HK-2 (cell line): ENCODE data around the gene SPTBN5.

Experiments used
- DNase-seq: peaks from one replicate; pipeline ENCODE4 v3.0.0-alpha.2; 2018; ENCODE audit not compliant: unreplicated experiment

The SPTBN5 gene

DNA sequence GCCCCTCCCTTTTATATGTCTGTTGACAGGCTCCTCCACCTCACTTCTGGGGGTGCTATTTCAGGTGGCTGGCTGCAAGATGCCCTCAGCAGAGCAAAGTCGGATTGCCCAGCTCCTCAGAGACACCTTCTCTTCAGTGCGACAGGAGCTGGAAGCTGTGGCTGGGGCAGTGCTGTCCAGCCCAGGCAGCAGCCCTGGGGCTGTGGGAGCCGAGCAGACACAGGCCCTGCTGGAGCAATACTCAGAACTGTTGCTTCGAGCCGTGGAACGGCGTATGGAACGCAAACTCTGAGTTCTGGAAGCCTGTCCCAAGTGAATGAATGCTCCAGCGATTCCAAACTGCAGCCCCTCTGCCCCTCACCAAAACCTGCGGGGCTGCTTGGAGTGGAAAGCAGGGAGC lies 68.7 kb downstream of the SPTBN5 start:
- no peak for DNase-seq

DNA sequence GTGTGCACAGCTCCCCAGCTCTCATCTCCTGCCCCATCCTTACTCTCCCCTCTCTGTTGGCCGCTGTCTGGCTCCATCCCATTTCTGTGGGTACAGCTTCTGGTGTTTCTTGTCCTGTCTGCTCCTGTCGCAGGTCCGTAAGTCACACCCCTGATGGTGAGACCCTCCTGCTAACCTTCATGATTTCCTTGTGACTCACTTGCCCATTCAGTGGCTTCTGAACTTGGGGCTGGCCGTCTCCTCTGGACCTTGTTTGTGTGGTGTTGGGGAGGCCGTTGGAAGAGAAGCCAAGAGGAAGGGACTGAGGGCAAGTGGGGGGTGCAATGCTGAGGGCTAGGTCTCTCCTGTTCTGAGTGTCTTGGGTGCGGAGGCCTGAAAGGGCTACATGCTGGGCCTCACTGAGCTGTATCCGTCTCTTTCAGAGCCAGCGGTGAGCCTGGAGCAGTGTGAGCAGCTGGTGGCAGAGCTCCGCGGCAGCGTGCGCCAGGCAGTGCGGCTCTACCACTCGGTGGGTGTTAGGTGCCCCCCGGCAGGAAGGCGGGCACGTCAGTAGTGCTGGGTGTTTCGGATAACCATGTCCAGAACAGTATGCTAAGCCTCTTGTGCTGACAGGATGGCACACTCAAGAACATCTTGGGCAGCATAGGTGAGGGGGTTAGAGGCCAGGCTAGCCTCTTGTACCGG lies 69.6 kb downstream of the SPTBN5 start:
- DNase-seq: no peak

DNA sequence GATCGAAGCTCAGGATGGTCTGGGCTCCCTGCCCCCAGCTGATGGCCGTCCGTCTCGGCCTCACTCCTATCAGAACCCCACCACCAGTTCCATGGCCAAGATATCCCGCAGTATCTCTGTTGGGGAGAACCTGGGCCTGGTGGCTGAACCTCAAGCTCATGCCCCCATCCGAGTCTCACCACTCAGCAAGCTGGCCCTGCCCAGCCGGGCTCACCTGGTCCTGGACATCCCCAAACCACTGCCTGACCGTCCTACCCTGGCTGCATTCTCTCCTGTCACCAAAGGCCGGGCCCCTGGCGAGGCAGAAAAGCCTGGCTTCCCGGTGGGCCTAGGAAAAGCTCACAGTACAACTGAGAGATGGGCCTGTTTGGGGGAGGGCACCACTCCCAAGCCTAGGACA lies 70.4 kb downstream of the SPTBN5 start:
- DNase-seq: no peak

DNA sequence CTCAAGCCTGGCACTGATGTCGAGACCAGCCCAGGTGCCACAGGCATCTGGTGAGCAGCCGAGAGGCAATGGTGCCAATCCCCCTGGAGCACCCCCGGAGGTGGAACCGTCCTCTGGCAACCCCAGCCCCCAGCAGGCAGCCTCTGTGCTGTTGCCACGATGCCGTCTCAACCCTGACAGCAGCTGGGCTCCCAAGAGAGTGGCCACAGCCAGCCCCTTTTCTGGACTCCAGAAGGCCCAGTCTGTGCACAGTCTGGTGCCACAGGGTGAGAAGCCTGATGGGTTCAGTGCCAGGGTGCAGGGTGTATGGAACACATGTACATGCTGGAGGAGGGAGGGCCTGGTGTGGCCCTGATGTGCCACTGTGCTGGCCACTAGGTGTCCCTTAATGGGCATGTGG lies 70.9 kb downstream of the SPTBN5 start:
- DNase-seq: no peak

DNA sequence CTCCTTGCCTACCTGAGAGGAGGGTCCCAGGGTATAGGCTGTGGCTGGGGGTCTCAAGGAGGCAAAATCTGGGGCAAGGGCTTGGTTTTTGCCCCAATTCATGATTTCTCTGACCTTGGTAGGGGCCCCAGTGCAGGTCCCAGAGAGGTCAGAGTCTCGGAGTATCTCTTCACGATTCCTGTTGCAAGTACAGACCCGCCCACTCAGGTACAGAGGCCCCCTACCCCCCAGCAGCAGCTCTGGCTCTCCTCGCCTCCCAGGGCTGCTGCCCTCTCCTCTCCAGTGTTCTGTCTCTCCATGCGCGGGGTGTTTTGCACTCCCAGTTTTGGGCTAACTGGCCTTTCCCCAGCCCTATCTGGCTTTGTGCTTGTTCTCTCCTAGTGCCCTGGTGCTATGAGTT lies 71.4 kb downstream of the SPTBN5 start:
- no peak for DNase-seq

GRCh38 chr15:41821831-41822230 lies 72.0 kb downstream of the SPTBN5 start:
- no peak for DNase-seq

DNA sequence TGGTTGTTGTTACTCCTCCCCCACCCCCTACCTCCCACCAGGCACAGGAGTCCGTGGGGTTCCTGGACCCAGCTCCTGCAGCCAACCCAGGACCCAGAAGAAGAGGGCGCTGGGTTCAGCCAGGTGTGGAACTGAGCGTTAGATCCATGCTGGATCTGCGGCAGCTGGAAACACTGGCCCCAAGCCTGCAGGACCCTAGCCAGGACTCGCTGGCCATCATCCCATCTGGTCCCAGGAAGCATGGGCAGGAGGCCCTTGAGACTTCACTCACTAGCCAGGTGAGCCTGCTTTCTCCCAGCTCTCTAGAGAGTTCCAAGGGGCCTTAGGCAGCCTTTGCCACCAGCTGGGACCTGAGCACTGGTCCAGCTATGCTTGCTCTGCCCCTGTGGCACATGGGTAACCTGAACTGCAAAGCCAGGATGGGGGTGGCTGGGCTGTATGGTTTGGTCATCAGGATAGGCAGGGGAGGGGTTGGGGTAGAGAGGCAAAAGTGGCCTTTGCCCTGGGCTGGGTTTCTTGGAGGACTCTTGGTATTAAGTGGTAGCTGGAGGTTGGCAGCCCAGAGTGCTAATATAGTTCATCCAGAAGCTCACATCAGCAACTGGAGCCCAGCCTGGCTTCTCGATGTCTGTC lies 72.9 kb downstream of the SPTBN5 start:
- DNase-seq: no peak

DNA sequence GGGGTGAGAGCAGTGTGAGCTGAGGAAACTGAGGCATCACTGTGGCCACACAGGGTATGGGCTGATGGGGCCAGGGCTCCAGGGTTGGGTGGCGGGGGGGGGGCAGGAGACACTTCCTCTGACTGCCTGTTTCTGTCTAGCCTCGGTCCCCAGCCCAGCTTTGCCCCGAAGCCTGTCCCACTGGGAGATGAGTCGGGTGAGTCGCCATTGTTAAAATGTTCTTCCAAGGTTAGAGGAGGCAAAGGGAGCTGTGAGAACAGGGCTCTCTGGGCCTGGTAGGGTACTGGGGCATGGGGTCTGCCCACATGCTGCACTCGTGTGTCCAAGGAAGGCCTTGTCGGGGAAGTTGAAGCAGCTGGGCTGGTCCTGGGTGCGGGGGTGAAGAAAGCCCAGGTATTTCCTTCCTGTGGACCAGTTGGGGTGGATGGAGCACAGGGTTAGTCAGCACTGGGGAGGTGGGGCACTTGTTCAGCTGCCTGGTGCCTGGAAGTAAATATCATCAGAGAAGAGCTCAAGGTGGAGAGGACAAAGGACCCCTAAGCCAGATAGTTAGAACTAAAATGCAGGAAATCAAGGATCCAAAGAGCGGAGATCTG lies 74.3 kb downstream of the SPTBN5 start:
- no peak for DNase-seq

DNA sequence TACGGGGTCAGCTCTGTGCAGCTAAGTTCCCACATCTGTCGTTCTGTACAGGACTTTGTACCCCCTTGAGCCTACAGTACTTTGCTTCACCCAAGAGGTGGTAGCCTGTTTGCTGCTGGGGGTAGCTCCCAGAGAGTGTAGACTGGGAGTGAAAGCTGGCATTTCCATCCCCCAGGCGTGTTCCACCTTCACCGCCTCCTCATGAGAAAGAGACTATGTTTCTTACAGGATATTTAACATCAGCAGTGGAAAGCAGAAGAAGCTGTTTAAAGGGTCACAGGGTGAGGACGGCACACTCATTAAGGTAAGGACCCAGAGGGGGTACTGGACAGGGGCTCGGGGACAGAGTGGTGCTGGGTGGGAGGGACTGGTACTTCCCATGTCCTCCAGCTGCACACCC lies 76.1 kb downstream of the SPTBN5 start:
- DNase-seq: no peak

DNA sequence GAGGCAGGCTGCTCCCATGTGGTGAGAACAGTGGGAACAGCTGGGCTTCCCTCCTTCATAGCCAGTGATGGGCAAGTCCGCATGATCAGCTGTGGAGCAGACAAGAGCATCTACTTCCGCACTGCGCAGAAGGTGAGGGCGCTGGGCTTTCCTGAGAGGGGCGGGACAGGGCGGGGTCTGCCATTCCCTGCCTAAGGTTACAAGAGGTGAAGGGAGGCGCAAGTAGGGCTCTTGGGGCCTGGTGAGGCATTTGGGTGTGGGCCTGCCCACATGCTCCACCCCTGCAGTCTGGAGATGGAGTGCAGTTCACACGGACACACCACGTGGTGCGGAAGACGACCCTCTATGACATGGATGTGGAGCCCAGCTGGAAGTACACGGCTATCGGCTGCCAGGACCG lies 76.5 kb downstream of the SPTBN5 start:
- DNase-seq: no peak

- no peak for DNase-seq
These were observed 77.1 kb downstream of the SPTBN5 start for GRCh38 chr15:41816788-41817187.

DNA sequence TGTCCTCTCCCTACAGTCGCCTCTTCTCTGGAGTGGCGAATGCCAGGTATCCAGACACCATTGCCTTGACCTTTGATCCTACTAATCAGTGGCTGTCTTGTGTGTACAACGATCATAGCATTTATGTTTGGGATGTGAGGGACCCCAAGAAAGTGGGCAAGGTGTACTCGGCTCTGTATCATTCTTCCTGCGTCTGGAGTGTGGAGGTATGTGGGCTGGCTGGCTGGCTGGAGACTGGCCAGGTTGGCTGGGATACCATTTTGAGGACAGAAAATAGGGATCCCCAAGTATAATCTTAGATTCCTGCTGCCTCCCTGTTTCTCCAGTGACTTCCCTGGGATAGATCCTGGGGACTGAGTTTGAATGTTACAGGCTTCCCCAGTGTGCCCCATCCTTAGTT lies 79.3 kb downstream of the SPTBN5 start:
- no peak for DNase-seq

DNA sequence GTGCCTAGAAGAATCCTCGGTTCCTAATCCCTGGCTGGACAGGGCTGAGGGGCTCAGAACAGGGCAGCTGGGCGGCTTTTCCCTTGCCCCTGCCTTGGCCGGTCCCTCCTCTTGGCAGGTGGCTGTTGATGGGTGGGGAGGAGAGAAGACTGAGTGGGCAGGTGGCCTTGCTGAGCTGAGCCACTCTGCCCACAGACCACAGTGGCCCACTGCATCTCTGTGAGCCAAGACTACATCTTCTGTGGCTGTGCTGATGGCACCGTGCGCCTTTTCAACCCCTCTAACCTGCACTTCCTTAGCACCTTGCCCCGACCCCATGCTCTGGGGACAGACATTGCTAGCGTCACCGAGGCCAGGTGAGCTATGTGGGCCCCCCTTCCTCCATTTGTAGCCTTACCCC lies 80.4 kb downstream of the SPTBN5 start:
- no peak for DNase-seq

GRCh38 chr15:41812820-41813375 lies 81.0 kb downstream of the SPTBN5 start:
- DNase-seq: no peak

- peak; percentile 71 for DNase-seq
These were observed 82.2 kb downstream of the SPTBN5 start for GRCh38 chr15:41811432-41812195.

DNA sequence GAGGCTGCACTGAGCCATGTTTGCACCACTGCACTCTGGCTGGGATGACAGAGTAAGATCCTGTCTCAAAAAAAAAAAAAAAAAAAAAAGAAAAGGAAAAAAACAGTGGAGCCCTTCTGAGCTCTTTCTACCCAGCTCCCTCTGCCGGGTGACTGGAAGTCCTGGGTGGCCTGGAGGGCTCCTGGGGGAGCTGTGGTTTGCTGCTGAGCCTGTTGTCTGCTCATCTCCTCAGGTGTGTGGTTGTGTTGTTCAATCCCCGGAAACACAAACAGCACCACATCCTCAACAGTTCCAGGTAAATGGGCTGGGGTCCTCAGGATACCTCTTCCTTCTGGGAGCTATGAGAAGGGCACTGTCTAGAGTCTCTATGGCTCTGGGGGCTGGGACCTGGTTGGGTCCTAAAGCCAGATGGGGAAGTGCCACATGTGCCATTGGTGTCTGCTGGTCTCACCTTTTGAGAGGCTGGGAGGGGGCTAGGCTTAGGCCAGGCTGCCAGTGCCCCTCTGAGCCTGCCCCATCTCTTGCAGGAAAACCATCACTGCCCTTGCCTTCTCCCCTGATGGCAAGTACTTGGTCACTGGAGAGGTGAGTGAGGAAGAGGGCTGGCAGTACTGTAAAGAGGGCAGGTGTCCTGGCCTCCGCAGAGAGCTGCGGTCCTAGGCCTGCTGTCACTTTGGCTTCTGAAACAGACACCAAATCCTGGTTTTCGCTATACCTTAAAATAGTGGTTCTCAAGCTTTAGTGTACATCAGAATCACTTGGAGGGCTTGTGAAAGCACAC lies 83.0 kb downstream of the SPTBN5 start:
- no peak for DNase-seq

DNA sequence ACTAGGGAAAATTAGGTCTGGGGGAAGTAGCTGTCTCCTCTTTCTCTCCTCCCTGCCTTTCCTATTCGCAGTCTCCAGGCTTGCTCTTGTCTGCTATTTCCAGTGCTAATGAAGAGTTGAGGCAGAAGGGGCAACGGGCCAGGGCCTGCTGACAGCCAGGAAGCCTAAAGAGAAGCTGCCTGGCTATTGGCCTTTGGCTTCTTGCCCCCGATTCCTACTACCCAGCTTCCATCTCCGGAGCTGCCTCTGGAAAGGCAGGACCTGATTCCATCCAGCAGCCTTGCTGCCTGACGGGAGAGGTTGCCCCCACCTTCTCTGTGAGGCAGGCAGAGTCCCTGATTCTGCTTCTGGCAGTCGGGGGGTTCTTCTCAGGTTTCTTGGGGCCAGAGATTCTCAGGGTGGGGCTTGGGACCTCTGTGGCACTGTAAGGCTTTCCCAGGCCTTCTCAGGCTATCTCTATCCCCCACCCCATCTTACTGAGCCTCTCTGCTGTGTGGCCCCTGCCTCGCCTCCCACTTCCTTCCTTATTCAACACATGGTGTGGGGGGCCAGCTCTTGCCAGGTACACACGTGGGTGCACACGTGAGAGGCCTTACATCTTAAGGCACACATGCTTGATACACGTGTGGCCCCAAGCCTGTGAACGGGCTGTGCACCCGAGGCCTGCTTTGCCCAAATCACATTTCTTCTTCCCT lies 84.2 kb downstream of the SPTBN5 start:
- DNase-seq: no peak

DNA sequence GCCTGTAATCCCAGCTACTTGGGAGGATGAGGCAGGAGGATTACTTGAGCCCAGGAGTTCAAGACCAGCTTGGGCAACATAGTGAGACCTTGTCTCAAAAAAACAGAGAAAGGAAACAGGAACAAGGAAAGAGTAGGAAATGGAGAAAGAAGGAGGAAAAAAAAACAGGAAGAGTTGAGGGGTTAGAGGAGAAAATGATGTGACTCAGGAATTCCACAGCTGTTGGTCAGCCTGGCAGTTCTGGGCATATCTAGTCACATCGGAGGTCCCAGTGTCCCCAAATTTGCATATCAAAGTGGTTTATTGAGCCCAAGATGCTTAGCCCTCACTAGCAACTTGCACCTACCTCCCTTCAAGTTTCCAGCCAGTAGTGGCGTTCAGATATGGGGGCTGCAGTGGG lies 84.7 kb downstream of the SPTBN5 start:
- no peak for DNase-seq

DNA sequence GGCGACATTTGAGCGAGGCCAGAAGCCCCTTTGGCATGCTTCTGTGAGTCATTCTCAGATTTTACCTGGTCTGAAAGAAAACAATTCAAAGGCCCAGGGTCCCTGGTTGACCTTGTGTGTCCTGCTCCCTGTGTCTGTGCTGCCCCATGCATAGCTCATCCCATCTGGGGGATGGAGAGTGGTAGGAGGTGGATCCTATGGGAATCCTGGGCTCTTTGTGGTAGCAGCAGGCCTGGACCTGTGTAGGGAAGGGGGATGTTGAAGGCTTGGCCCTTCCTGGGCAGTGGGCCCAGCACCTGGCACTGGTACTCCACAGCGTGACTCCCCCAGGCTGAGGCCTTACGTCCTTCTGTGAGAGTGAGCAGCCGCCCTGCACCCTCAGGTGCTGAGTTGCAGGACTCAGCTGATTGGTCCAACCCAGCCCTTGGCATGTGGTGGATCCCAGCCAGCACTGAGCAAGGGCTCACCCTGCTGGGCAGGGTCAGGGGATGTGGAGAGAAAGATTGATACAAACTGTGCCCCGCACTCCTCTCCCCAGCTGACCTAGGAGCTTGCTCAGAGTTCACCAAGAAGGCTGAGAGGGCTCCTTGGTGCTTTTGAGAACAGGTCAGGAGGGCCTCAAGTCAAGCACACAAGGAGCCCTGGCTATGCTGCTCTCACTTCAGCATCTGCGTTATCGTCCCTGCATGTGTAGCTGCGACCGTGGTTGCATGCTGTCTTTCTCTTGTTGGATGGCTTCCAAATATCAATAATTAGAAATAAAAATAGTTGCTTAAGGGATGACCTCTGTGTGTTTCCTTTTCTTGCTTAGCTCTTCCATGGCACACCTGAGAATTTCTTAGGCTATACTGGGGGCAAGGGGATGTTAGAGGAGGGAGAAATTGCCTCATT lies 87.3 kb downstream of the SPTBN5 start:
- no peak for DNase-seq

- DNase-seq: no peak
These were observed 88.1 kb downstream of the SPTBN5 start for GRCh38 chr15:41805711-41806110.
